OCI-LY7 (cell line): Measurements from ENCODE around the gene ZCCHC14. TPM values are rescaled to one million over a fixed set of nuclear protein-coding genes. Genes with fewer than 3 reads are reported as not detected.

Experiments
- BruUV-seq: library from RNA; stranded (reverse); fragments of 400-500 nt; replicated peaks from 2 replicates; lab custom pipeline; 2021; lab: Mats Ljungman, UMichigan
- CTCF ChIA-PET: fragments of 300-600 bp; sonication (Branson Sonifier 250); formaldehyde crosslinking; loops from one replicate; lab custom pipeline; 2022; ENCODE audit warnings: antibody characterized with exemption; ENCODE audit not compliant: unreplicated experiment; lab: Charles Lee
- POLR2A ChIA-PET: fragments of 300-600 bp; sonication (Branson Sonifier 250); formaldehyde crosslinking; loops from one replicate; lab custom pipeline; 2022; ENCODE audit warnings: antibody characterized with exemption; lab: Charles Lee
- DNase-seq: peaks from one replicate; pipeline ENCODE4 v3.0.0-alpha.2; 2015; ENCODE audit warnings: low spot score
- H2AFZ ChIP-seq: fragments of 200-600 bp; sonication (generic), shearing (Covaris generic); 2 replicates; pipeline ENCODE4 v1.6.1; 2014; ENCODE audit warnings: mild to moderate bottlenecking, antibody characterized with exemption, low read length, moderate library complexity
- H3K27ac ChIP-seq: fragments of 200-600 bp; sonication (generic); 2 replicates; pipeline ENCODE4 v1.5.1; 2014; ENCODE audit warnings: mixed run types, low read depth, mild to moderate bottlenecking, moderate library complexity, low read length, inconsistent platforms; ENCODE audit not compliant: poor library complexity, severe bottlenecking
- H3K36me3 ChIP-seq: fragments of 200-600 bp; sonication (generic); 2 replicates; pipeline ENCODE4 v1.6.1; 2014; ENCODE audit warnings: mild to moderate bottlenecking, antibody characterized with exemption, low read length, moderate library complexity, mixed read lengths; ENCODE audit not compliant: insufficient read depth
- H3K4me1 ChIP-seq: fragments of 200-600 bp; sonication (generic); 2 replicates; pipeline ENCODE4 v1.5.1; 2014; ENCODE audit warnings: mild to moderate bottlenecking, low read length; ENCODE audit not compliant: insufficient read depth, poor library complexity, severe bottlenecking
- H3K4me2 ChIP-seq: fragments of 200-600 bp; sonication (generic); 2 replicates; pipeline ENCODE4 v1.6.1; 2014; ENCODE audit warnings: mild to moderate bottlenecking, low read length
- H3K4me3 ChIP-seq: fragments of 200-600 bp; sonication (generic); 2 replicates; pipeline ENCODE4 v1.5.1; 2014; ENCODE audit warnings: mild to moderate bottlenecking, low read depth, low read length; ENCODE audit not compliant: poor library complexity, severe bottlenecking
- H3K79me2 ChIP-seq: fragments of 200-600 bp; sonication (generic); 2 replicates; pipeline ENCODE4 v1.6.1; 2016; ENCODE audit warnings: low read depth, mild to moderate bottlenecking, low read length, moderate library complexity, mixed read lengths; ENCODE audit not compliant: insufficient read depth
- H3K9me2 ChIP-seq: fragments of 200-600 bp; sonication (generic); 2 replicates; pipeline ENCODE4 v1.6.1; 2016; ENCODE audit warnings: mild to moderate bottlenecking, low read length, mixed read lengths; ENCODE audit not compliant: insufficient read depth
- H3K9me3 ChIP-seq: fragments of 200-600 bp; sonication (generic); 2 replicates; pipeline ENCODE4 v1.6.1; 2014; ENCODE audit warnings: mild to moderate bottlenecking, mixed run types, low read length, mixed read lengths
- H4K20me1 ChIP-seq: fragments of 200-600 bp; sonication (generic); 2 replicates; pipeline ENCODE4 v1.6.1; 2014; ENCODE audit warnings: mild to moderate bottlenecking, antibody characterized with exemption, low read length, moderate library complexity, mixed read lengths; ENCODE audit not compliant: insufficient read depth
- CTCF ChIP-seq: fragments of 200-600 bp; sonication (generic); conservative IDR thresholded peaks from 2 replicates; pipeline ENCODE4 v1.5.1; 2014; ENCODE audit warnings: mild to moderate bottlenecking, antibody characterized with exemption, low read length, moderate library complexity, mixed read lengths
- EZH2phosphoT487 ChIP-seq: fragments of 200-600 bp; sonication (generic); IDR thresholded peaks from 2 replicates; pipeline ENCODE4 v1.6.1; 2018; ENCODE audit warnings: low read depth, borderline replicate concordance, mild to moderate bottlenecking, mixed run types, antibody characterized with exemption, low read length, moderate library complexity, mixed read lengths
- intact Hi-C: fragments of 100-400 bp; cut with micrococcal nuclease; formaldehyde crosslinking; loops from one replicate; pipeline ENCODE4 v1.10.0; 2022; ENCODE audit not compliant: unreplicated experiment
- total RNA-seq, 2 experiments: library from RNA; depleted of rRNA in 1 of 2; stranded (reverse); fragments of >200 nt in 1 of 2; shearing (Covaris generic) in 1 of 2; gene quantifications; 2 replicates each; pipeline ENCODE4 v1.2.3, GENCODE V29; 2014 to 2022

The ZCCHC14 gene
- total RNA-seq, 2 experiments from 2014 or later: 8.5 to 17.1 TPM

GRCh38 chr16:87466975-87467501 lies 25.8 kb downstream of the ZCCHC14 start:
- no peaks in the 10 kb centered on the region for H3K36me3 ChIP-seq
- no peak overlapping the region for H2AFZ ChIP-seq
- H3K9me3 ChIP-seq: no peaks in the 10 kb centered on the region
- no peak overlapping the region for H3K4me3 ChIP-seq
- ChIA-PET POLR2A (no interaction called here), CTCF (no interaction called here)
- DNase-seq: no peak
- intact Hi-C loops: no loop called here
- H3K4me1 ChIP-seq: peaks cover 12% of the 10 kb centered on the region
- no peak for TF ChIP-seq CTCF
- TF ChIP-seq EZH2phosphoT487: no peak
- no peaks in the 10 kb centered on the region for H3K9me2 ChIP-seq
- no peak overlapping the region for H3K4me2 ChIP-seq
- BruUV-seq: no TSS peak
- H3K27ac ChIP-seq: no peak overlapping the region
- H4K20me1 ChIP-seq: 0 out of 2 replicates have a peak, but pooled peaks cover 3% of the 10 kb centered on the region
- H3K79me2 ChIP-seq: no peaks in the 10 kb centered on the region

DNA sequence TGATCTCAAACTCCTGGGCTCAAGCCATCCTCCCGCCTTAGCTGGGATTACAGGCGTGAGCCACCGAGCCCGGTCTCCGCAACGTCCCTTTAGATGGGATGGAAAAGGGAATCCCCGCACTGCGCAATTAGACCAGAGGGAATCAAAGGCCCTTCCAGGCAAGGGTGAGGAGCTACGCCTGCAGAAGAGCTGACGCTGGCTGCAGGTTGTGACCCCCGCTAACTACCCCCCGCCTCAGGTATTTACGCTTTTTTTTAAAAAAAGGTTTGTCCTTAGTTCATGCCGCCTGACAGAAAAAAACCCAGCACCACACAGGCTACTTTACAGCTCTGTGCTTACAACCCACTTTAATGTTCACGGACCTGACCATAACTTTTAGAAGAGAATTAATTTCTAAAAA lies 26.9 kb downstream of the ZCCHC14 start:
- H3K4me3 ChIP-seq: no peak overlapping the region
- ChIA-PET CTCF (no interaction called here), POLR2A (no interaction called here)
- H3K79me2 ChIP-seq: no peaks in the 10 kb centered on the region
- H3K27ac ChIP-seq: no peak overlapping the region
- no peak overlapping the region for H3K4me2 ChIP-seq
- peaks cover 15% of the 10 kb centered on the region for H3K4me1 ChIP-seq
- H3K9me3 ChIP-seq: no peaks in the 10 kb centered on the region
- no peaks in the 10 kb centered on the region for H3K36me3 ChIP-seq
- intact Hi-C loops: no loop called here
- TF ChIP-seq CTCF: no peak
- TF ChIP-seq EZH2phosphoT487: no peak
- no peaks in the 10 kb centered on the region for H4K20me1 ChIP-seq
- no TSS peak for BruUV-seq
- DNase-seq: no peak
- H2AFZ ChIP-seq: no peak overlapping the region
- no peaks in the 10 kb centered on the region for H3K9me2 ChIP-seq

- no peaks in the 10 kb centered on the region for H3K79me2 ChIP-seq
- no TSS peak for BruUV-seq
- H3K9me3 ChIP-seq: no peaks in the 10 kb centered on the region
- H4K20me1 ChIP-seq: no peaks in the 10 kb centered on the region
- TF ChIP-seq EZH2phosphoT487 (no peak), CTCF (no peak)
- peak overlapping the region; percentile 39; the same call in 1 of the 2 replicates for H3K4me2 ChIP-seq
- H3K36me3 ChIP-seq: no peaks in the 10 kb centered on the region
- no peak overlapping the region for H3K27ac ChIP-seq
- no peaks in the 10 kb centered on the region for H3K9me2 ChIP-seq
- POLR2A ChIA-PET: no interaction called here
- H3K4me3 ChIP-seq: no peak overlapping the region
- intact Hi-C loops: no loop called here
- peaks cover 15% of the 10 kb centered on the region for H3K4me1 ChIP-seq
- H2AFZ ChIP-seq: no peak overlapping the region
- DNase-seq: no peak
- CTCF ChIA-PET: no interaction called here
Observed at GRCh38 chr16:87465306-87465705, 27.5 kb downstream of the ZCCHC14 start.
